SW 1271 (cell line): Measurements from ENCODE around the gene FUBP3.

Experiments
- DNase-seq, 2 experiments: peaks; one replicate each; lab custom pipeline; 2025; lab: John Stamatoyannopoulos, UW

Gene FUBP3

GRCh38 chr9:130634191-130634768 is 54.9 kb downstream of the FUBP3 start:
- no peak for DNase-seq

GRCh38 chr9:130634801-130635200 is 55.4 kb downstream of the FUBP3 start:
- DNase-seq = no peak

- no peak for DNase-seq
These were observed 55.9 kb downstream of the FUBP3 start for GRCh38 chr9:130635306-130635705.

GRCh38 chr9:130635721-130636647 is 56.6 kb downstream of the FUBP3 start:
- DNase-seq = no peak

GRCh38 chr9:130636648-130637020 is 57.3 kb downstream of the FUBP3 start:
- DNase-seq = no peak

- DNase-seq = no peak
These were observed 59.1 kb downstream of the FUBP3 start for GRCh38 chr9:130638284-130639123.

GRCh38 chr9:130639124-130639765 is 59.9 kb downstream of the FUBP3 start:
- no peak for DNase-seq

- no peak for DNase-seq
These were observed 60.6 kb downstream of the FUBP3 start for GRCh38 chr9:130639866-130640555.

GRCh38 chr9:130640681-130641080 is 61.3 kb downstream of the FUBP3 start:
- DNase-seq = no peak

GRCh38 chr9:130642926-130643325 is 63.5 kb downstream of the FUBP3 start:
- no peak for DNase-seq

- no peak for DNase-seq
These were observed 71.8 kb downstream of the FUBP3 start for GRCh38 chr9:130651221-130651620.

GRCh38 chr9:130651752-130652151 is 72.4 kb downstream of the FUBP3 start:
- DNase-seq = no peak

- DNase-seq = no peak
These were observed 75.5 kb downstream of the FUBP3 start for GRCh38 chr9:130654879-130655278.

- DNase-seq = no peak
These were observed 79.7 kb downstream of the FUBP3 start for GRCh38 chr9:130658893-130659698.

- no peak for DNase-seq
These were observed 80.4 kb downstream of the FUBP3 start for GRCh38 chr9:130659699-130660248.

GRCh38 chr9:130660326-130660682 is 80.9 kb downstream of the FUBP3 start:
- DNase-seq = no peak

- DNase-seq = no peak
These were observed 81.5 kb downstream of the FUBP3 start for GRCh38 chr9:130660683-130661450.

GRCh38 chr9:130661451-130662098 is 82.2 kb downstream of the FUBP3 start:
- DNase-seq = no peak
